Nephron (organoid): ENCODE data around the gene LMOD3.

Source experiments
- H3K27ac Mint-ChIP-seq, 3 experiments: 2 replicates each; pipeline ENCODE4 v1.8.0; 2020; ENCODE audit warnings: mixed read lengths in 3 of 3, mild to moderate bottlenecking in 2 of 3, moderate library complexity in 1 of 3
- H3K27me3 Mint-ChIP-seq: 2 replicates; pipeline ENCODE4 v1.8.0; 2021; ENCODE audit warnings: low read depth, mild to moderate bottlenecking, moderate library complexity, mixed read lengths
- H3K36me3 Mint-ChIP-seq: 2 replicates; pipeline ENCODE4 v1.8.0; 2020; ENCODE audit warnings: low read depth, mixed read lengths
- H3K4me1 Mint-ChIP-seq: 2 replicates; pipeline ENCODE4 v1.8.0; 2020; ENCODE audit warnings: mixed read lengths
- H3K4me3 Mint-ChIP-seq, 3 experiments: 2 replicates each; pipeline ENCODE4 v1.8.0; 2020; ENCODE audit warnings: mild to moderate bottlenecking in 3 of 3, mixed read lengths in 3 of 3, moderate library complexity in 2 of 3
- H3K9me3 Mint-ChIP-seq: 2 replicates; pipeline ENCODE4 v1.8.0; 2020; ENCODE audit warnings: mixed read lengths
- TF ChIP-seq, protein P1 (sequence below), 3 experiments: fragments of 200-600 bp; sonication (generic); IDR thresholded peaks; one replicate each; pipeline ENCODE4 v1.5.0; 2021; ENCODE audit warnings: antibody characterized with exemption in 3 of 3; ENCODE audit not compliant: unreplicated experiment in 3 of 3

LMOD3 gene

DNA sequence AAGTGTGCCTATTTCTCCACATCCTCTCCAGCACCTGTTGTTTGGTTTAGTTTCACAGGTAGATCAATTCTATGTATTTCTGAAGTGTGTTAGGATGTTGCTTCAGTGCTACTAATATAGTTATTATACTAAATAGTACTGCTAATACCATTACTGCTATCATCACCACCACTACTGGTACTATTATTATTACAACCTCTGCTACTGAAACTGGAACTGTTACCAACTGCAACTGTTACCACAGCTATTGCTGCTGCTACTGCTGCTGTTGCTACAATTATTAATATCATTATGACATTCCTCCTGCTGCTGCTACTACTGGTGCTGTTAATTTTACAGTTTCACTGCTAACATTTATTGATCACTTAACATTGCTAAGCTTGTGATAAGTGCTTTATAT is 8.3 kb upstream of the LMOD3 start:
- Mint-ChIP-seq H3K4me3 (no peak overlapping the region), H3K27me3 (peaks cover 4% of the 10 kb centered on the region), H3K9me3 (no peaks in the 10 kb centered on the region), H3K36me3 (no peaks in the 10 kb centered on the region), H3K27ac (no peak overlapping the region), H3K4me1 (peaks cover 35% of the 10 kb centered on the region)
- TF ChIP-seq, protein P1, sequence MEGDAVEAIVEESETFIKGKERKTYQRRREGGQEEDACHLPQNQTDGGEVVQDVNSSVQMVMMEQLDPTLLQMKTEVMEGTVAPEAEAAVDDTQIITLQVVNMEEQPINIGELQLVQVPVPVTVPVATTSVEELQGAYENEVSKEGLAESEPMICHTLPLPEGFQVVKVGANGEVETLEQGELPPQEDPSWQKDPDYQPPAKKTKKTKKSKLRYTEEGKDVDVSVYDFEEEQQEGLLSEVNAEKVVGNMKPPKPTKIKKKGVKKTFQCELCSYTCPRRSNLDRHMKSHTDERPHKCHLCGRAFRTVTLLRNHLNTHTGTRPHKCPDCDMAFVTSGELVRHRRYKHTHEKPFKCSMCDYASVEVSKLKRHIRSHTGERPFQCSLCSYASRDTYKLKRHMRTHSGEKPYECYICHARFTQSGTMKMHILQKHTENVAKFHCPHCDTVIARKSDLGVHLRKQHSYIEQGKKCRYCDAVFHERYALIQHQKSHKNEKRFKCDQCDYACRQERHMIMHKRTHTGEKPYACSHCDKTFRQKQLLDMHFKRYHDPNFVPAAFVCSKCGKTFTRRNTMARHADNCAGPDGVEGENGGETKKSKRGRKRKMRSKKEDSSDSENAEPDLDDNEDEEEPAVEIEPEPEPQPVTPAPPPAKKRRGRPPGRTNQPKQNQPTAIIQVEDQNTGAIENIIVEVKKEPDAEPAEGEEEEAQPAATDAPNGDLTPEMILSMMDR (IDR thresholded peaks at IDR 0.05; ENCODE audit: unreplicated experiment in 3 of 3), result no peak

- H3K4me3 Mint-ChIP-seq, result no peak overlapping the region
- TF ChIP-seq, protein P1 (IDR thresholded peaks at IDR 0.05; ENCODE audit: unreplicated experiment in 3 of 3), result no peak
- no peak overlapping the region for H3K27ac Mint-ChIP-seq
- no peaks in the 10 kb centered on the region for H3K36me3 Mint-ChIP-seq
- H3K9me3 Mint-ChIP-seq, result no peaks in the 10 kb centered on the region
- peaks cover 30% of the 10 kb centered on the region for H3K4me1 Mint-ChIP-seq
- H3K27me3 Mint-ChIP-seq, result peaks cover 4% of the 10 kb centered on the region
Observed at GRCh38 chr3:69129531-69129930, 7.1 kb upstream of the LMOD3 start.

DNA sequence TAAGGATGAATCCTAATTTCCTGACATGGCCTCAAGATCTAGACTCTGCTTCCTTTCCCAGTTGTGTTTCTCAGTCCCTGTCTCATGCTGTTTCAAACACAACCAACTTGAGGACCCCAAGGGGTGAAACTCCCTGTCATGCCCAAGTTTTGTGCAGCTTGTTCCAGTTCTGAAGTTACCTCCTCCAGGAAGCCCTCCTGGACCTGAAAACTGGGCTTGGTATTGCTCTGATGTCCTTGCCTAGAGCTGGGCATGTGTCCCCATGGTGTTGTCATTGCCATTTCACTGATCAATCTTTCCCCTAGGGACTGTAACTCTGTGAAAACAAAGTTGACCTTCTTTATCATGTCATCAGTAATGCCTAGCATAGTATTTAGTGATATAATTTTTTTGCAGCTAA is 6.1 kb upstream of the LMOD3 start:
- TF ChIP-seq, protein P1 (IDR thresholded peaks at IDR 0.05; ENCODE audit: unreplicated experiment in 3 of 3), result no peak
- peaks cover 35% of the 10 kb centered on the region for H3K4me1 Mint-ChIP-seq
- no peak overlapping the region for H3K27ac Mint-ChIP-seq
- no peaks in the 10 kb centered on the region for H3K36me3 Mint-ChIP-seq
- peaks cover 4% of the 10 kb centered on the region for H3K27me3 Mint-ChIP-seq
- no peak overlapping the region for H3K4me3 Mint-ChIP-seq
- H3K9me3 Mint-ChIP-seq, result no peaks in the 10 kb centered on the region

DNA sequence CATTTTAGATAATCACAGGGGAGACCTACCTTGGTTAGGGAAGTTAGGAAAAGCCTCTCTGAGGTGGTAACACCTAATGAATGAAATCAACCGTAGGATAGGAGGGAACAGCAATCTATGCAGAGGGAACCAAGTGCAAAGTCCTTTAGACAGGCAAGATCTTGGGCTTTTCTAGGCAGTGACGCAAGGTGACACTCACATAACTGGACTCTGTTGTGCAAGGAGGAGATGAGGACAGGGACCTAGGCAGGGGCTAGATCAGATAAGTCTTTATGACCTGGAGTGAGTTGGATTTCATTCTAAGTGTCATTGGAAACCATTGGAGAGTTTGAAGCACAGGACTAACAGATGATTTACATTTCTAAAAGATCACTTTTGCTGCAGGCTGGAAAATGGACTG is 4.6 kb upstream of the LMOD3 start:
- H3K27me3 Mint-ChIP-seq, result peaks cover 4% of the 10 kb centered on the region
- H3K36me3 Mint-ChIP-seq, result no peaks in the 10 kb centered on the region
- TF ChIP-seq, protein P1 (IDR thresholded peaks at IDR 0.05; ENCODE audit: unreplicated experiment in 3 of 3), result no peak
- peaks cover 40% of the 10 kb centered on the region for H3K4me1 Mint-ChIP-seq
- H3K9me3 Mint-ChIP-seq, result no peaks in the 10 kb centered on the region
- H3K27ac Mint-ChIP-seq, result no peak overlapping the region
- H3K4me3 Mint-ChIP-seq, result no peak overlapping the region

DNA sequence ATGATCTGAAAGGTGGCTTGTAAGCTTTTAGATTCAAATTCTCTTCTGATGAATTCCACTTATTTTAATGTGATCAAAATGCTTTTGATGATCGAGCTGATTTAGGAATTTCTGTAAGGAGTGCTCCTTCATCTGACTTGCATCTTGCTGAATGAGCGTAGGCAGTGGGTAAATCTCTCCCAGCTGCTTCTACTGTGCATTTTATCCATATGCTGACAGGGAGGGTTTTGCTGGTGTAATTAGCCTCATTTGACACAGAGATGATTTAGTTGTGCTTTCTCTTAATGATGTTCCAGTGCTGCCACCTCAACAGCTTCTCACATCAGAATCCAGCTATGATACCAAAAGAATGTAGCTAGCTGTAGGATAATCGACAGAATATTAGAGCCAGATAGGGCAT is 3.8 kb upstream of the LMOD3 start:
- H3K27ac Mint-ChIP-seq, result no peak overlapping the region
- no peak overlapping the region for H3K4me3 Mint-ChIP-seq
- H3K9me3 Mint-ChIP-seq, result no peaks in the 10 kb centered on the region
- H3K4me1 Mint-ChIP-seq, result peaks cover 46% of the 10 kb centered on the region
- TF ChIP-seq, protein P1 (IDR thresholded peaks at IDR 0.05; ENCODE audit: unreplicated experiment in 3 of 3), result no peak
- H3K36me3 Mint-ChIP-seq, result no peaks in the 10 kb centered on the region
- peaks cover 4% of the 10 kb centered on the region for H3K27me3 Mint-ChIP-seq

DNA sequence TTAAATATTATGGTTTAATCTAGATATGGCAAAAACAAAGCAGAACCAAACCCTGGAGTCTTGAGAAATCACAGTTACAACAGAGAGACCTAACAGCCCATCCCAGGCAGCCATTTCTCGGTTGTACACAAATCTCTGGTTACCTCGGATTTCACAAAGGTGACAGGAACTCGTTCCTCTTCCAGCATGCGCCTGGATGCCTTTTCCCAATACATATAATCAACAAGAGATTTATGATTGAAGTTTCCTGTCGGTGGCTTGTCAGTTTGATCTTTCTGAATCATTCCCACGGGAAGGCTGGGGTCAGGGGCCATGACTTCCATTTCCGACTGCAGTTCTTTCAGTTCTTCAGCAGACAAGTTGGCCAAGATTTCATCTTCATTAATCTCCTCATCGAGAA is 445 bp downstream of the LMOD3 start:
- no peaks in the 10 kb centered on the region for H3K27me3 Mint-ChIP-seq
- no peaks in the 10 kb centered on the region for H3K9me3 Mint-ChIP-seq
- peaks cover 45% of the 10 kb centered on the region for H3K4me1 Mint-ChIP-seq
- H3K4me3 Mint-ChIP-seq, result peak overlapping the region; percentile 37 to 91 (median 78)
- no peaks in the 10 kb centered on the region for H3K36me3 Mint-ChIP-seq
- TF ChIP-seq, protein P1 (IDR thresholded peaks at IDR 0.05; ENCODE audit: unreplicated experiment in 3 of 3), result no peak
- H3K27ac Mint-ChIP-seq, result peak overlapping the region; percentile 23 to 36 (median 33)
